H9 (cell line): Measurements from ENCODE around the gene EPYC. TPM values are rescaled to one million over a fixed set of nuclear protein-coding genes. Genes with fewer than 3 reads are reported as not detected.

Experiments
- DNase-seq: peaks from one replicate; pipeline ENCODE4 v3.0.0-alpha.2; 2017
- H2AFZ ChIP-seq: one replicate; pipeline ENCODE4 v1.6.1; 2013; ENCODE audit warnings: mild to moderate bottlenecking, low read length, control low read depth, moderate library complexity
- H2AK5ac ChIP-seq: 2 replicates; pipeline ENCODE4 v1.6.1; 2013; ENCODE audit warnings: low read length, control low read depth, mixed read lengths; ENCODE audit not compliant: insufficient read length
- H2BK120ac ChIP-seq: one replicate; pipeline ENCODE4 v1.6.1; 2013; ENCODE audit warnings: low read depth, mild to moderate bottlenecking, low read length, control low read depth, inconsistent platforms; ENCODE audit not compliant: poor library complexity, severe bottlenecking
- H2BK12ac ChIP-seq: 2 replicates; pipeline ENCODE4 v1.6.1; 2013; ENCODE audit warnings: low read length, control low read depth, mixed read lengths, low read depth; ENCODE audit not compliant: insufficient read length
- H2BK15ac ChIP-seq: 2 replicates; pipeline ENCODE4 v1.6.1; 2013; ENCODE audit warnings: low read depth, low read length, control low read depth
- H2BK20ac ChIP-seq: one replicate; pipeline ENCODE4 v1.6.1; 2013; ENCODE audit warnings: low read depth, mild to moderate bottlenecking, low read length, control low read depth, inconsistent platforms; ENCODE audit not compliant: poor library complexity, severe bottlenecking
- H2BK5ac ChIP-seq: 2 replicates; pipeline ENCODE4 v1.6.1; 2013; ENCODE audit warnings: low read length, control low read depth, mixed read lengths; ENCODE audit not compliant: insufficient read length
- H3K14ac ChIP-seq: 2 replicates; pipeline ENCODE4 v1.6.1; 2013; ENCODE audit warnings: low read length, control low read depth; ENCODE audit not compliant: insufficient read depth
- H3K18ac ChIP-seq: 2 replicates; pipeline ENCODE4 v1.6.1; 2013; ENCODE audit warnings: low read depth, mild to moderate bottlenecking, mixed read lengths, low read length, control low read depth; ENCODE audit not compliant: insufficient read length
- H3K23ac ChIP-seq: 2 replicates; pipeline ENCODE4 v1.6.1; 2013; ENCODE audit warnings: low read length, control low read depth, mixed read lengths, low read depth; ENCODE audit not compliant: insufficient read length
- H3K23me2 ChIP-seq: 2 replicates; pipeline ENCODE4 v1.6.1; 2013; ENCODE audit warnings: low read depth, mild to moderate bottlenecking, mixed read lengths, low read length, control low read depth; ENCODE audit not compliant: insufficient read length, poor library complexity, severe bottlenecking
- H3K27ac ChIP-seq: 2 replicates; pipeline ENCODE4 v1.5.1; 2013; ENCODE audit warnings: low read length, control low read depth, mixed read lengths, low read depth; ENCODE audit not compliant: insufficient read length
- H3K27me3 ChIP-seq: 2 replicates; pipeline ENCODE4 v1.6.1; 2013; ENCODE audit warnings: low read length, control low read depth, inconsistent platforms; ENCODE audit not compliant: insufficient read depth
- H3K4ac ChIP-seq: 2 replicates; pipeline ENCODE4 v1.6.1; 2013; ENCODE audit warnings: low read depth, mild to moderate bottlenecking, control low read depth, inconsistent platforms, low read length, moderate library complexity
- H3K4me1 ChIP-seq: 2 replicates; pipeline ENCODE4 v1.6.1; 2013; ENCODE audit warnings: low read length, control low read depth, inconsistent platforms; ENCODE audit not compliant: insufficient read depth
- H3K4me2 ChIP-seq: 2 replicates; pipeline ENCODE4 v1.6.1; 2013; ENCODE audit warnings: low read length, control low read depth, mixed read lengths; ENCODE audit not compliant: insufficient read length, insufficient read depth
- H3K56ac ChIP-seq: 2 replicates; pipeline ENCODE4 v1.6.1; 2013; ENCODE audit warnings: low read depth, mild to moderate bottlenecking, mixed read lengths, low read length, control low read depth; ENCODE audit not compliant: insufficient read length
- H3K79me1 ChIP-seq: 2 replicates; pipeline ENCODE4 v1.6.1; 2013; ENCODE audit warnings: low read depth, mild to moderate bottlenecking, moderate library complexity, low read length, control low read depth, inconsistent platforms; ENCODE audit not compliant: insufficient read depth, poor library complexity, severe bottlenecking
- H3K79me2 ChIP-seq: 2 replicates; pipeline ENCODE4 v1.6.1; 2013; ENCODE audit warnings: low read length, control low read depth, inconsistent platforms; ENCODE audit not compliant: insufficient read depth
- H3K9ac ChIP-seq: 2 replicates; pipeline ENCODE4 v1.6.1; 2013; ENCODE audit warnings: low read length, control low read depth, mixed read lengths; ENCODE audit not compliant: insufficient read length; ENCODE audit errors: extremely low read depth
- H3K9me3 ChIP-seq: one replicate; pipeline ENCODE4 v1.6.1; 2013; ENCODE audit warnings: low read depth, low read length, inconsistent platforms; ENCODE audit not compliant: control insufficient read depth
- H3T11ph ChIP-seq: one replicate; pipeline ENCODE4 v1.6.1; 2013; ENCODE audit warnings: mild to moderate bottlenecking, low read length, control low read depth, inconsistent platforms
- H4K20me1 ChIP-seq: one replicate; pipeline ENCODE4 v1.6.1; 2013; ENCODE audit not compliant: control insufficient read depth, insufficient read length, insufficient read depth
- H4K5ac ChIP-seq: 2 replicates; pipeline ENCODE4 v1.6.1; 2013; ENCODE audit warnings: low read depth, mild to moderate bottlenecking, mixed read lengths, low read length, control low read depth; ENCODE audit not compliant: insufficient read length
- H4K8ac ChIP-seq: replicated peaks from 2 replicates; pipeline ENCODE4 v1.6.1; 2013; ENCODE audit warnings: low read length, control low read depth, mixed read lengths, low read depth; ENCODE audit not compliant: insufficient read length
- H4K91ac ChIP-seq: 2 replicates; pipeline ENCODE4 v1.6.1; 2013; ENCODE audit warnings: low read depth, mild to moderate bottlenecking, moderate library complexity, mixed read lengths, low read length, control low read depth; ENCODE audit not compliant: insufficient read length
- H3K27ac Mint-ChIP-seq, 3 experiments: 2 replicates in 2 of 3; 3 replicates in 1 of 3; pipeline ENCODE4 v1.8.0; 2020 to 2021; ENCODE audit warnings: mixed read lengths in 3 of 3, mild to moderate bottlenecking in 1 of 3, moderate library complexity in 1 of 3
- H3K27me3 Mint-ChIP-seq: 2 replicates; pipeline ENCODE4 v1.8.0; 2021; ENCODE audit warnings: low read depth, mild to moderate bottlenecking, moderate library complexity, mixed read lengths
- H3K36me3 Mint-ChIP-seq, 3 experiments: 2 replicates in 2 of 3; 3 replicates in 1 of 3; pipeline ENCODE4 v1.8.0; 2020 to 2021; ENCODE audit warnings: low read depth in 3 of 3, mixed read lengths in 3 of 3; ENCODE audit not compliant: insufficient read depth in 1 of 3
- H3K4me1 Mint-ChIP-seq, 2 experiments: 2 replicates each; pipeline ENCODE4 v1.8.0; 2020; ENCODE audit warnings: mixed read lengths in 2 of 2
- H3K4me3 Mint-ChIP-seq, 2 experiments: 2 replicates in 1 of 2; 3 replicates in 1 of 2; pipeline ENCODE4 v1.8.0; 2020 to 2021; ENCODE audit warnings: mild to moderate bottlenecking in 2 of 2, mixed read lengths in 2 of 2, moderate library complexity in 1 of 2
- H3K9me3 Mint-ChIP-seq, 2 experiments: 2 replicates in 1 of 2; 3 replicates in 1 of 2; pipeline ENCODE4 v1.8.0; 2020; ENCODE audit warnings: mild to moderate bottlenecking in 2 of 2, mixed read lengths in 2 of 2, moderate library complexity in 1 of 2
- CTCF ChIP-seq: fragments of 200-600 bp; sonication (generic); conservative IDR thresholded peaks from 3 replicates; pipeline ENCODE4 v1.8.0; 2021; ENCODE audit warnings: antibody characterized with exemption, mild to moderate bottlenecking
- WGBS: extraction: QIAGEN DNeasy Blood & Tissue Kit; methylation state at CpG from one replicate; pipeline ENCODE4 v1.1.7; 2013; ENCODE audit warnings: missing lambda C conversion rate, low lambda C conversion rate, mixed read lengths; ENCODE audit not compliant: insufficient read length; ENCODE audit errors: extremely low coverage; 5-methylcytosine and 5-hydroxymethylcytosine counted together
- total RNA-seq: library from RNA; stranded (reverse); gene quantifications from 2 replicates; pipeline ENCODE4 v1.2.1, GENCODE V29; 2021

EPYC gene
- total RNA-seq, 1 experiment from 2014 or later: not detected

GRCh38 chr12:90999966-91000365 lies 4.8 kb downstream of the EPYC start:
- H3K79me2 ChIP-seq: no peaks in the 10 kb centered on the region
- no peak overlapping the region for H2BK5ac ChIP-seq
- H3K18ac ChIP-seq: no peak overlapping the region
- no peak for TF ChIP-seq CTCF
- no peak overlapping the region for H4K8ac ChIP-seq
- no peaks in the 10 kb centered on the region for H3K36me3 Mint-ChIP-seq
- H2AFZ ChIP-seq: no peak overlapping the region
- H3K23ac ChIP-seq: no peak overlapping the region
- no peak overlapping the region for H2AK5ac ChIP-seq
- H4K5ac ChIP-seq: no peak overlapping the region
- H2BK120ac ChIP-seq: no peak overlapping the region
- H3K9me3 ChIP-seq: no peaks in the 10 kb centered on the region
- no peak overlapping the region for H3K56ac ChIP-seq
- no peak overlapping the region for H4K91ac ChIP-seq
- H3K14ac ChIP-seq: no peak overlapping the region
- no peak overlapping the region for H3K27ac Mint-ChIP-seq
- no peak overlapping the region for H3K4me2 ChIP-seq
- peaks cover 0 to 1% of the 10 kb centered on the region in 2 experiments; a peak in 2 of 4 replicates for H3K4me1 Mint-ChIP-seq
- no peak for DNase-seq
- H3K4me1 ChIP-seq: no peaks in the 10 kb centered on the region
- no peak overlapping the region for H2BK12ac ChIP-seq
- H3K23me2 ChIP-seq: no peaks in the 10 kb centered on the region
- H3T11ph ChIP-seq: no peak overlapping the region
- H3K4ac ChIP-seq: no peak overlapping the region
- no peaks in the 10 kb centered on the region for H3K9me3 Mint-ChIP-seq
- H2BK20ac ChIP-seq: no peak overlapping the region
- no peak overlapping the region for H3K27ac ChIP-seq
- no peaks in the 10 kb centered on the region for H3K79me1 ChIP-seq
- H3K9ac ChIP-seq: no peak overlapping the region
- H4K20me1 ChIP-seq: no peaks in the 10 kb centered on the region
- peaks cover 8% of the 10 kb centered on the region; the same call in 1 of the 2 replicates for H3K27me3 Mint-ChIP-seq
- WGBS: no CpG with 5 or more reads among the region's 2 CpGs
- no peak overlapping the region for H3K4me3 Mint-ChIP-seq
- H3K27me3 ChIP-seq: no peaks in the 10 kb centered on the region
- H2BK15ac ChIP-seq: no peak overlapping the region
